HEK293 (cell line): ENCODE results near the gene DARS2.

Experiments used
- ZNF366 ChIP-seq: fragments of 450-650 bp; formaldehyde crosslinking; conservative IDR thresholded peaks from 2 replicates; pipeline ENCODE4 v1.5.1; 2016; ENCODE audit warnings: missing biosample characterization, missing genetic modification characterization

The DARS2 gene

DNA sequence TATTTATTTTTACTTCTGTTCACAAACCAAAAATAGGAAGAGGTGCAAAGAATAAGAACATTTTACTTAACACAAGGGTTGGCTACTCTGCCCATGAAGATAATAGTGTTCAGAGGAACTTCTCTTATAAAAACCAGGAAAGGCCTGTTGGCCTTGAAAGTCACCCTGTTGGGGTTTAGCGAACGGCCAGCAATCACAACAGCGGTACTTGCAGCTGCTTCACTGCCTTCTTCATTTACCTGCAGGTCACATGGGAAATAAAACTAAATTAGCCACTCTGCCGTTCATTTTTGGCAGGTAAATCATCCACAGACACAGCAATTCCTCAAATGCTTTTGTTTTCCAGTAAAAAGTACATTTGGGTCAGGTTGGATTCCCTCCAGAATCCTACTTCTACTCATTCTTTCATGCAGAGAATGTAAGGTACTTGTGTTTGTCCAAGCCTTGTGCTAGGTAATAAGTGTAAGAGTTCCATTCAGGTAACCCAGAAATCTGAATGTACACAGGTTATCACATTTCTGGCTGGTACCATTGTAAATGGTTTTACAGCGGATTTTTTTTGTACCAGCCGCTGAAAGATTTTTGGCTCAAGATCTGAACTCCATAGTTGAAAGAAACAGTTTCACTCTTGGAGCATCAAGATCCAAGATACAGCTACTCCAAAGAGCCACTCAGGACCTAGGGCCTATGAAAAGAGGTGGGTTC is 79.5 kb downstream of the DARS2 start (continued):
- no peak for TF ChIP-seq ZNF366
